ENCODE results near the gene OPRD1. TPM values are rescaled to one million over a fixed set of nuclear protein-coding genes. Genes with fewer than 3 reads are reported as not detected.

Gene OPRD1
- total RNA-seq, 1 experiment from 2014 or later, result 0.97 TPM

GRCh38 chr1:28900562-28900961 is 88.6 kb downstream of the OPRD1 start:
- peaks cover 42% of the 10 kb centered on the region for H3K4me1 ChIP-seq (ENCODE audit: insufficient read depth, low read length, poor library complexity, severe bottlenecking)
- CTCF ChIA-PET, result no interaction called here
- POLR2A ChIA-PET (ENCODE audit: low non-redundant PET), result no interaction called here
- H3K27ac ChIP-seq (ENCODE audit: low read depth, low read length, poor library complexity, severe bottlenecking), result no peak overlapping the region
- no peak overlapping the region for H3K4me3 ChIP-seq (ENCODE audit: low read depth, low read length, poor library complexity, severe bottlenecking)
- H3K36me3 ChIP-seq (ENCODE audit: insufficient read depth, low read length, poor library complexity, severe bottlenecking), result peaks cover 10% of the 10 kb centered on the region
- BruUV-seq (replicated peaks), result no TSS peak
- H3K9me3 ChIP-seq (ENCODE audit: low read depth, low read length, poor library complexity, severe bottlenecking), result no peaks in the 10 kb centered on the region
- intact Hi-C loops (cut with micrococcal nuclease; ENCODE audit: unreplicated experiment), result no loop called here
- no peaks in the 10 kb centered on the region for H3K27me3 ChIP-seq (replicated peaks; ENCODE audit: insufficient read depth, low read depth, low read length, poor library complexity)
- no peak for DNase-seq (ENCODE audit: low spot score)
- TF ChIP-seq EZH2 (IDR thresholded peaks at IDR 0.05; ENCODE audit: borderline replicate concordance, low read depth, low read length, poor library complexity, severe bottlenecking) (no peak), CTCF (conservative IDR thresholded peaks at IDR 0.05; ENCODE audit: low read depth, low read length) (no peak)

GRCh38 chr1:28902738-28903137 is 90.8 kb downstream of the OPRD1 start:
- Histone ChIP-seq H3K9me3 (ENCODE audit: low read depth, low read length, poor library complexity, severe bottlenecking) (no peaks in the 10 kb centered on the region), H3K4me1 (ENCODE audit: insufficient read depth, low read length, poor library complexity, severe bottlenecking) (peaks cover 29% of the 10 kb centered on the region), H3K27me3 (replicated peaks; ENCODE audit: insufficient read depth, low read depth, low read length, poor library complexity) (no peaks in the 10 kb centered on the region), H3K36me3 (ENCODE audit: insufficient read depth, low read length, poor library complexity, severe bottlenecking) (peaks cover 5% of the 10 kb centered on the region), H3K4me3 (ENCODE audit: low read depth, low read length, poor library complexity, severe bottlenecking) (no peak overlapping the region), H3K27ac (ENCODE audit: low read depth, low read length, poor library complexity, severe bottlenecking) (no peak overlapping the region)
- ChIA-PET CTCF (no interaction called here), POLR2A (ENCODE audit: low non-redundant PET) (no interaction called here)
- TF ChIP-seq CTCF (conservative IDR thresholded peaks at IDR 0.05; ENCODE audit: low read depth, low read length) (no peak), EZH2 (IDR thresholded peaks at IDR 0.05; ENCODE audit: borderline replicate concordance, low read depth, low read length, poor library complexity, severe bottlenecking) (no peak)
- intact Hi-C loops (cut with micrococcal nuclease; ENCODE audit: unreplicated experiment), result no loop called here
- no TSS peak for BruUV-seq (replicated peaks)
- DNase-seq (ENCODE audit: low spot score), result no peak

GRCh38 chr1:28905921-28906666 is 94.1 kb downstream of the OPRD1 start:
- Histone ChIP-seq H3K27me3 (replicated peaks; ENCODE audit: insufficient read depth, low read depth, low read length, poor library complexity) (no peaks in the 10 kb centered on the region), H3K9me3 (ENCODE audit: low read depth, low read length, poor library complexity, severe bottlenecking) (no peaks in the 10 kb centered on the region), H3K4me3 (ENCODE audit: low read depth, low read length, poor library complexity, severe bottlenecking) (no peak overlapping the region), H3K4me1 (ENCODE audit: insufficient read depth, low read length, poor library complexity, severe bottlenecking) (peaks cover 14% of the 10 kb centered on the region), H3K27ac (ENCODE audit: low read depth, low read length, poor library complexity, severe bottlenecking) (no peak overlapping the region), H3K36me3 (ENCODE audit: insufficient read depth, low read length, poor library complexity, severe bottlenecking) (peaks cover 5% of the 10 kb centered on the region)
- BruUV-seq (replicated peaks), result no TSS peak
- ChIA-PET CTCF (no interaction called here), POLR2A (ENCODE audit: low non-redundant PET) (no interaction called here)
- no peak for DNase-seq (ENCODE audit: low spot score)
- TF ChIP-seq CTCF (conservative IDR thresholded peaks at IDR 0.05; ENCODE audit: low read depth, low read length) (no peak), EZH2 (IDR thresholded peaks at IDR 0.05; ENCODE audit: borderline replicate concordance, low read depth, low read length, poor library complexity, severe bottlenecking) (no peak)
- intact Hi-C loops (cut with micrococcal nuclease; ENCODE audit: unreplicated experiment), result no loop called here

All from A673 (cell line).